Right hindlimb (tissue), 1 donor: ENCODE results near the gene DYNLT1.
"Not testable (repeated sequence)": the region's sequence is repeated elsewhere in the genome, so short reads cannot be mapped to it uniquely, and the experiment has no call there.

Experiments
- DNase-seq: peaks from one replicate; pipeline ENCODE4 v3.0.0-alpha.2; 2018

Gene DYNLT1

DNA sequence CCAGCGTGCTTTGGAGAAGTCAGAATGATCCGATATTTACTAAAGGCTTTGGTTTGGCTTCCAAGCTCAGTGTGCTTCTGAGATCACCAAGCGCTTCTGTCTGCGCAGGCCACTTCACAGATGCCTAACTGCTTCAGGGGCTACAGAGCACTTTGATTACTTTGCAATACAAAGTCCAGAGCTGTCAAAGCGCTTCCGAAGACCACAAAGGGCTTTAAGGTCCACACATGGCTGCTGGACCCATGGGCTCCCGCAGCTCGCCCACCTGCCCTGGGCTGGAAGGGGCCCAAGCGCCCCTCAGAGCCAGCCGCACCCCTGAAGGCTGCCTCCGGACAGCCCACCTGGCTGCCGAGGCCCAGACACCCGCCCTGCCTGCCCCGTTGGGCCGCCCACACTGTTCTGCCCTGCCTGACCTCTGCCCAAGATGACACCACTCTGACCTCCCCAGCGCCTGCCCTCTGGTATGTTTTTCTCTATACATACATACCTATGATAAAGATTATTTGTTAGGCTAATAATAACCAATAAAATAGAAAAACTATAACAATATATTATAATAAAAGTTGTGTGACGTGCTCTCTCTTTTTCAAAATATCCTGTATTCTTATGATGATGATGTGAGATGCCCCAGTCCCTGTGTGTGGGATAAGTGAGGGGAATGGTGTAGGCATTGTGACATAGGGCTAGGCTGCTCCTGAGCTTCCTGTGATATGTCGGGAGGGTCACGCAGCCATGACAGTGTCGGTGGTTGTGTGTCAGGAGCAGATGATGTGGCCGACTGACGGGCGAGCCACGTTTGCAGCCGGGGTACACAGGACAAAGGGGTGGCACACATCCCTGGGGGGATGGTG lies 22.6 kb downstream of the DYNLT1 start:
- DNase-seq, result no peak

DNA sequence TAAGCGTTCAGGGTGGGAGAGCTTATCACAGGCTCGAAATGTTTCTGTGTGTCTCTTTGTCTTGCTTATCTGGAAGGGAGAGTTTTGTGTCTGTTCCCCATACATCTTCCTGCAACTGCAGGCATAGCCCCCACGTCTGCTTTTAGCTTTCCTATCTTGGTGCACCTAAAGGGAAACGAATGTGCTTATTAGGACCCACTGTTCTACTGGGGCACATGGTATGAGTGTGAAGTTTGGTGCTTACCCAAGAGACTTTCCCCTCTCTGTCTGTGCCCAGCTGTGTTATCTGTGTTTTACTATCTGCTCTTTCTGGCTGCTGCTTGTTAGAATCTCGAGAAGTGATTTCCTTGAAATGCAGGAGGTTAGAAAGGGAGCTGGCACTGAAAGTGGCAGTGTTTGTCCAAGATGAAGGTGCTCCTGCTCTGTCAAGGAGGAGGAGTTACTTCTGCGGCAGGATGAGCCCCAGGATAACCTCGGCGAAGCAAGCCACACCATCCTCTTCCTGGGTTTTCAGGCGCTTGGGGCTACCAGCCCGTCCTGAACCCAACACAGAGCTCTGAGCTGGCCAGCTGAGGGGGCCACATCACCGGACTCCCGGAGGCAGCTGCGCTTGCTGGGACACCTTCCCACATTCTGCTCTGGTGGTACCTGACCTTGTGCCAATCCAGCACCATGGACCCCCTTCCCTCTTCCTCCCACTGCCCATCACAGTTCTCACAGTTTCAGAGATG lies 23.4 kb downstream of the DYNLT1 start:
- DNase-seq, result no peak

DNA sequence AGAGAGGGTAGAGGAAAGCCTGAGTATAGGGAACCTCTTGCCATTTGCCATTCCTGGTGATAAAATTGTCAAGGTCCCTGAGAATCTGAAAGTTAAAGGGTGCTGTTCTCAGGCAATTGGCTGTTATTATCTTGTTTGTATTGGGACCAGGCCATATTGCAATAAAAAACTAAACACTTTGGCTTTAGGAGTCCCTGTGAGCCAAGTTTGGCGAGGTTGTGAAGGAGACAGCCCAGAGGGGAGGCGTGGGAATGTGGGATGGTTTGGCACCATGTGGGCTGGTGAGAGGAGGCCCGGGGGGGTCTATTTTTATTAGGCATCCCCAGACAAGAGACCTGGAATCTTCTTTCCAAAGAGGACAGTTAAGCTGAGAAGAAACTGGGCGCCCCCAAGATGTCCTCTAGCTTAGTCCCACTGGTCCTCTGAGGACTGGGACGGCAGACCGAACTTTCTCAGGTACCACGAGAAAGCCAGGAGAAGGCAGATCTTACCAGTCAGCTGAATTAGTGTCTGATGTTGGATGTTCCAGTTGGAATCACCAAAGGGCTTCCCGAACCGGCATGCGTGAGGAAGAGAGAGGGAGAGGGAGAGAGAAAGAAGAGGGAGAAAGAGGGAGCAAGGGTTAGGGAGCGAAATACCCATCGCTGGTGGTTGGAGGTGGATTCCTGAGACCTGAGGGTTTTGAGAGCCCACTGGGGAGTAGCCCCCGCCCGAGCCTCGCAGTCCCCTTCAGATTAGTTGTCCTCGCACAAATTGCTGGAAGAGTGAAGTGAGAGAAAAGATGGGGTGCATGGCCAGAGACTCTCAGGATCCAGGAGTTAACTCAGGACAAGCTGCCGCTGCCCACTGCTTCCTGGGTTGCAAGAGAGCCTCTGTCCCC lies 24.4 kb downstream of the DYNLT1 start:
- no peak for DNase-seq

DNA sequence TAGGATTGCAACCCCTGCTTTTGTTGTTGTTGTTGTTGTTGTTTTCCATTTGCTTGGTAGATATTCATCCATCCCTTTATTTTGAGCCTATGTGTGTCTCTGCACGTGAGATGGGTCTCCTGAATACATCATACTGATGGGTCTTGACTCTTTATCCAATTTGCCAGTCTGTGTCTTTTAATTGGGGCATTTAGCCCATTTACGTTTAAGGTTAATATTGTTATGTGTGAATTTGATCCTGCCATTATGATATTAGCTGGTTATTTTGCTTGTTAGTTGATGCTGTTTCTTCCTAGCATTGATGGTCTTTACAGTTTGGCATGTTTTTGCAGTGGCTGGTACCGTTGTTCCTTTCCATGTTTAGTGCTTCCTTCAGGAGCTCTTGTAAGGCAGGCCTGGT lies 26.3 kb downstream of the DYNLT1 start:
- DNase-seq, result not testable (repeated sequence)

DNA sequence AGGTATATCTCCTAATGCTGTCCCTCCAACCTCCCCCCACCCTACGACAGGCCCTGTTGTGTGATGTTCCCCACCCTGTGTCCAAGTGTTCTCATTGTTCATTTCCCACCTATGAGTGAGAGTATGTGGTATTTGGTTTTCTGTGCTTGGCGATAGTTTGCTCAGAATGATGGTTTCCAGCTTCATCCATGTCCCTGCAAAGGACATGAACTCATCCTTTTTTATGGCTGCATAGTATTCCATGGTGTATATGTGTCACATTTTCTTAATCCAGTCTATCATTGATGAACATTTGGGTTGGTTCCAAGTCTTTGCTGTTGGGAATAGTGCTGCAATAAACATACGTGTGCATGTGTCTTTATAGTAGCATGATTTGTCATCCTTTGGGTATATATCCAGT lies 29.9 kb downstream of the DYNLT1 start:
- DNase-seq, result not testable (repeated sequence)

DNA sequence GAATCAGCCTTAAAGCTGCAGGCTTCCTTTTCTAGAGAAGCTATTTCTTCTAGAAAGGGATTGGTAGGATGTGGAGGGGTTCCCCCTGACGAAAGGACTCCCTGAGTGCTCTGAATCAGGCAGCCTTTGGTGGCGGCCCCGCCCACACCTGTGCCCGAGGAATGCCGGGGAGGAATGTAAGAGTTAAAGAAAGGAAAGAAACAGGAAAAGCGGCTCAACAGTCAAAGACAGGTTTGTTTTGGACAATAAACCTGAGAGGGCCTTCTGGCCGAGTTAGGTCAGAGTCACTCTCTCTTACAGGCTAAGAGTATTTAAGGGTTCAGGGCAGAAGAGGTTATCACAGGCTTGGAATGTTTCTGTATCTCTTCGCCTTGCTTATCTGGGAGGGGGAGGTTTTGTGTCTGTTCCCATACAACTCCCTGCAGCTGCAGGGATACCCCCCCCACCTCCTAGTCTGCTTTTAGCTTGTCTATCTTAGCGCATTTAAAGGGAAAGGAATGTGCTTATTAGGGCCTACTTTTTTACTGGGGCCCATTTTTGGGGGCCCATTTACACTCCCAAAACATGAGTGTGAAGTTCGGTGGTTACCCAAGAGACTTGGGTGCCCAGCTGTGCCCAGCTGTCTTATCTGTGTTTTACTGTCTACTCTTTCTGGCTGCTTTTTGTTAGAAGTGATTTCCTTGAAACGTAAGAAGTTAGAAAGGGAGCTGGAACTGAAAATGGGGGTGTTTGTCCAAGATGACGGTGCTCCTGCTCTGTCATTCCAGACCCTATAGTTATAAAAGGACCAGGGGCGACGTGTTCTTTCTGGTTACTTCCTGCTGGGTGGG lies 32.8 kb downstream of the DYNLT1 start:
- no peak for DNase-seq

DNA sequence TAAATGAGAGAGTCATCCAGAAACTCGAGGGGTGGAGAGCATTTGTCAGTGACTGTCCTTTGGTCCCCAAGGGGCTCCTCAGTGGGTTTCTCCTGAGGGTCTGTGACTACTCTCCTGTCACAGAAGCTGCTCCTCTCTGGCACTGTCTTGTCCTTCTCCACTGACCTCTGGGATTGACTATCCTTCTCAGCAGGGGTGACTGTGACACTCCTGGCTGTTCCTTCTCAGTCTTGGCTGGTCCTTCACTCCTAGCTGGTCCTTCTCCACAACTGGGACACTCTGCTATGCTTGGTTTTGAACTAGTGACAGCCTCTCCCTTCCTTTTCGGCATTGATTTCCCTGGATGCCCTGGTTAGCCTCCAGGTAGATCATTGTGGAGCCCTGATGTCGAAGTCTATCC lies 33.5 kb downstream of the DYNLT1 start:
- no peak for DNase-seq

DNA sequence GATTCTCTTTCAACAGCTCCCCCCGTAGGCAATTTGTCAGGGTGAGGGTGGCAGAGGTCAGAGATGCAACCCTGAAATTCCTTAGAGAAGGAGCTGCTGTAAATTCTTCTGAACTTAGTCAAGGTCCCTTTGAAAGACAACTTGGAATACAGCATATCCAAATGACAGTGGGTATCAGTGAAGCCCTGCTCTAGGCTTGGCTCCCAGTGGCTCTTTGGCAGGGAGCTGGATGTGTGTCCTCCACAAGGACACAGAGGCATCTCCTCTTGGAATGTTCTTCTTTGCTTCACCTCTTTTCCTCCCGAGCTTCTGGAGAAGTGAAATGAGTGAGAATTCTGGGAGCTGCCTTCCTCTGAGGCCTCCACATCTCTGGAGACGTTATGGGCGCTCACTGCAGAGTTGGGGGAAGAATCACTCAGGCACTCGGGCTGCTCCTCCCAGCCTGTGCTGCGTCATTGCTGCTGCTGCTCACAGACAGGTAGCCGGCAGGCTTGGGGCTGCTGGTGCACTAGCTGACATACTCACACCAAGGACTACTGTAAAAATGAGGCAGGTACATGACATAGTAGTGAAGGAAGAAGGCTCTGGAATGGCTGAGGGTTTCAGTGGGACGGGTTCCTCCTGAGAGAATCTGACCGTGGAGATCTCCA lies 34.1 kb downstream of the DYNLT1 start:
- DNase-seq, result no peak

DNA sequence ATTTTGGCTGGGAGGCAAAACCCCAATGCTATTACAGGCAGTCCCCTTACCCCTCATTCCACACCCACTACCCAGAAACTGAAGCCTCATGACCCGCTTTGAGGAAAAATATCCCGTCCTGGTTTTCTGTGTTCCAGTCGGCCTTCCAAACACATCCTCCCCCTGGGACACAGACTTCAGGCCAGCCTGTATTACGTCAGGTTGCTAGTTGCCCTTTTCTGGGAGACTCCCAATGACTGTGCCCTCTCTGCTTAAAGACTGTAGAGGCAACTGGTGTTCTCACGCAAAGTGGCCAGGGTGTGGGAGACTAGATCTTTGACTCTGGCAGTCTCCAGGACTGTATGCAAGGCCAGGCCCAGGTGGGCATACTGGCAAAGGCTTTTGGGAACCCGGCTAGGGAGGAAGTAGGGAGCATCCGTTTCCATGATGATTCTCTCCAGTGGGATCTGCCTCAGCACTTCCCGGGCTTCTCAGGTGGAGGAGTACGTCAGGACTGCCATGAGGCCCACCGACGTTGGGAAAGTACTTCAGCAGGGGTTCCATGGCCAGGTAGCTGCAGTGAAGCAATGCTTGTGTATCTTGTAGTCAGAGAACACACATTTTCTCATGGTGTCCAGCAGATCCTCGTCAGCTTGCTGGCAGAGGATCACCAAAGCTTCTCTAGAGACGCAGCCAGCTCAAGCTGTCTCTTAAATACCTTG lies 34.9 kb downstream of the DYNLT1 start:
- no peak for DNase-seq

DNA sequence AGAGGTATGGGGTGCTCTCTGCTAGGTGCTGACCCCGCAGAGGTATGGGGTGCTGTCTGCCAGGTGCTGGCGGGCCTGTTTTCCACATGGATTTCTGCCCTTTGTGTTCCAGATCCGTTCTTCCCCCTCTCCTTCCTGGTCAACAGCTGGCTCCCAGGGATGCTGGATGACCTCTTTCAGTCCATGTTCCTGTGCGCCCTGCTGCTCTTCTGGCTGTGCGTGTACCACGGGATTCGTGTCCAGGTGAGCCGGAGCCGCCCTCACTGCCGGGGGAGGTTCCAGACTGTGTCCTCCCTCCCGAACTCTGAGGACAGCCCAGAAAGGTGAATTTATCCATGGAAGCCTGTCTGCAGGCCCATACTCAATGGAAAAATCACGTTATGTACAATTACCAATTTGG lies 36.3 kb downstream of the DYNLT1 start:
- DNase-seq, result no peak

DNA sequence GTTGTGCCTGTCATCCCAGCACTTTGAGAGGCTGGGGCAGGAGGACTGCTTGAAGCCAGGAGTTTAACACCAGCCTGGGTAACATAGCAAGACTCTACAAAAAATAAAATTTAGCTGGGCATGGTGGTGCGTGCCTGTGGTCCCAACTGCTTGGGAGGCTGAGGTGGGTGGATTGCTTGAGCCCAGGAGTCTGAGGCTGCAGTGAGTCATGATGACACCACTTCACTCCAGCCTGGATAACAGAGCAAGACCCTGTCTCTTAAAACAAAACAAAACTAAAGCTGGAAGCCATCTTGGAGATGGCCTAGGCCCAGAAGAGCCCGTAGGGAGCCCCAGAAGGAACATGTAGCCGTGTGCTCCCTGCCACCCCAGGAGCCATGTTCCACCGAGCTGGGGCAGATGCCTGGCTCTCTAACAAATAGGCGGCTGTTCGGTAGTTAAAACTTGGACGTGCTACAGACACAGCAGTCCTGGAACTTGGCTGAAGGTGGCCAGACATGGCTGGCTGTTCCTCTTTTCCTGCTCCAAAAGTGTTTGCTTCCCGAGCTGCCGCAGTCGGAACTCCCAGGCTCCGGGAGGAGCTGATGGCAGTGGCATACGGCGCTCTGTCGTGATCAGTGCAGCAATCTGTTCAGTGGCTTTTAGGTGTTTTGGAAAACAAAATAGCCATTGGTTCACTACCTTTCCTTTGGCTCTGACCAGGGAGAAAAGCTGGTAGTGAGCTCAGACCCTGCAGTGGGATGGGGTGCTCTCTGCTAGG lies 37.0 kb downstream of the DYNLT1 start:
- DNase-seq, result no peak

DNA sequence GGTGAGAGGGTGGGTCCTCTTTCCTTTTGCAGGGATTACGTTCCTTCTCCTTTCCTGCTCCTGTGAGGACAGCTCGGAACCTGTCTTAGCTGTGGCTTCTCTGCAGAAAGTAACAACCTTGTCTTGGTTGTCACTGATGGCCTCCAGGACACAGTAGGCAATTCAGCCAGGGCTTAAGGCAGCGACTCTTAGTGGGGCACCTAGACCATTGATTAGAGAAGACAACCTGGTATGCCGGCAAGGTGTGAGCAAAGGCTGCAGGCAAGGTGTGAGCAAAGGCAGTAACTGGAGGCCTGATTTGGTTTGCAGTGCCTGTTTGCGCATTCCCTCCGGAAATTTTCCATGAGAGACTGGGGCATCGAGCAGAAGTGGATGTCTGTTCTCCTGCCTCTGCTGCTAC lies 37.6 kb downstream of the DYNLT1 start:
- no peak for DNase-seq

DNA sequence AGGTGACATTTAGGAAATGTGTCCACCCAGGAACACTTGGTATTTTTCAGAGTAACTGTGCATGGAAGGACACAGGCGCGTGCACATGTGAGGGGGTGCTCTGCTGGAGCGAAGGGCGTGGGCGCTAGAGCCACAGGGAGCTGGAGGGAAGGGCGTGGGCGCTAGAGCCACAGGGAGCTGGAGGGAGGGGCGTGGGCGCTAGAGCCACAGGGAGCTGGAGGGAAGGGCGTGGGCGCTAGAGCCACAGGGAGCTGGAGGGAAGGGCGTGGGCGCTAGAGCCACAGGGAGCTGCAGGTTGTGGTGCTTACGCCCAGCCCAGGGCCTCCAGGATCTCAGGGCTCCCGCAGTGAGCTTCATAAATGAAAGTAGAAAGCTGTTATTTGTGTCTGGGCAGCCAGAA lies 38.5 kb downstream of the DYNLT1 start:
- not testable (repeated sequence) for DNase-seq

DNA sequence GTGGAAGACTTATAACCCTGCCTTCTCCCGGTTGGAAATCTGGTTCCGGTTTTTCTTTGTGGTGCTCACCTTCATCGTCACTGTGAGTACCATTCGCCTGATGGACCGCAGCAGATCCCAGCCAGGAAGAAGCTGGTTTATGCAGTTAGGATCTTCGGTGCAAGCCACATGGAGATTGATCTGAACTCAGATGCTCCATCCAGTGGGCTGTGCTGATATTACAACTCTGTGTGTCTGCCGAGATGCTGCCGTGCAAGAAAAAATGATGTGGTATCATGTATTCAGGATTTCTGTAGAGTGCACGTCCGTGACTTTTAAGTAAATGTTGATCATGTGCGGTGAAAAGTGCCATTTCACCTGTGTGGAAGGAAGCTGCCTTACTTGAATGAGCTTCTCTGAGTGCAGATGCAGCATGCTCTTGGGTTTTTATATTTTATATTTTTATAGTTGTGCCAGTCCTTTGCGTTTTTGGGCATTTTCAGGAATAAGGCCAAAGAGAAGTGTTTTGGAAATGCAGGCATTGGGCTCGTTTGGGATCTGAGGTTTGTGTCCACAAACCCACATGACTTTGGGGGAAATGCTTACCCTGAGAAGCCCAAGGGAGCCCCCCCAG lies 39.2 kb downstream of the DYNLT1 start:
- DNase-seq, result peak; percentile 73

DNA sequence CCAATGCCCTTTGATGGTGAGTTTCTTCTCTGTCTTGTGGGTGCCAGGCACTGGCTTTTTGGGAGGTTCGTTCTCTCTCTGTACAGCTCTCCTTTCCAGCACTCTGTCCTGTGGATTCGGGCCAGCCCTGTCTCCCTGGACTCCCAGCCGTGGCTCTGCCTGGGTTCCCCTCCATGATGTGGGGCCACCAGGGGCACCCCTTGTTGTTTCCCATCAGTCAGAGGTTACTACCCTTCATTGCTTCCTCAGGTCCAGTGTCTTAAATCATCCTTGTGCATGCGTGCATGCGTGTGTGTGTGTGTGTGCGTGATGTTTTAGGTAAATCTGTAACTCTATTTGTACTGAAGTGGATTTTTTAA lies 40.5 kb downstream of the DYNLT1 start:
- DNase-seq, result no peak

DNA sequence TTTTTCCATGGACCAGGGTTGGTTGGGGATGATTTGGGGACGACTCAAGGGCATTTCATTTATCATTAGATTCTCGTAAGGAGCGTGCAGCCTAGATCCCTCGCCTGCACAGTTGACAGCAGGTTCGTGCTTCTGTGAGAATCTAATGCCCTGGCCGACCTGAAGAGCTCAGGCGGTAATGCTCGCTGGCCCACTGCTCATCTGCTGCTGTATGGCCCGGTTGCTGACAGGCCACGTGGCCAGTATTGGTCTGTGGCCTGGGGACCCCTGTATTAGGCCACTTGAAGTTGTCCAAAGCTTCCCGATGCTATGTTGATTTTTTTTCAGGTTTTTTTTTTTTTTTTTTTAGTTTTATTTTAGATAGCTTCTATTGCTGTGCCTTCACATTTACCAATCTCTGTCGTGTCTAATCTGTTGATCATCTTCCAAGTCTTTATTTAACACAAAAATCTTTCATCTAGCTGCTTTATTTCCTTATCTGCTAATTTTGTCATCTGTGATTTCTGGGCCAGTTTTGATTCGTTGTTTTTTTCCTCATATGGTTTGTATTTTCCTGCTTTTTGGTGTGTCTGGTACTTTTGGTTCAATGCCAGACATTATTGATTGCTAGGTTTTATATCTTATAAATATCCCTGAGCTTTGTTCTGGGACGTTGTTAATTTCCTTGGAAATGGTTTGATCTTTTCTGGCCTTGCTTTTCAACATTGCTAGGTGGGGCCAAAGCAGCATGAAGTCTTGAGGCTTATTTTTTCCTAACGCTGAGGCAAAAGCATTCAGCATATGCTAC lies 41.1 kb downstream of the DYNLT1 start:
- no peak for DNase-seq

DNA sequence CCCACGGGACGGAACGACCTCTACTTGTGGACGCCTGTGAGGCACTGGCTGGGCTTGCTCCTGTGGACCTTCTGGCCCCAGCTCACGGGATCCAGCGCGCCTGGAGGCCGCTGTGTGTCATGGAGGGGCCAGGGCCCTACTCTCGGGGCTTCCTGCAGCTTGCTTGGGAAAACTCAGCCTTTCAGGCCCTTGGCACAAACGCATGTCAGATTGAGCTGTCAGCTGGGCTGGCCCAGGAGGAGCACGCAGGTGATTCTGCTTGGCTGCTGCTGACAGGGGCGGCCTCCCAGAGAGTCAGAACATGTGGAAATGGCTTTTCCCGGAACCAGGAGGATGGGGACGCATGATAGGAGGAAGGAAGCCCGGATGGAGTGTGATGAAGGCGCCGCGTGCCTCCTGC lies 44.9 kb downstream of the DYNLT1 start:
- no peak for DNase-seq

DNA sequence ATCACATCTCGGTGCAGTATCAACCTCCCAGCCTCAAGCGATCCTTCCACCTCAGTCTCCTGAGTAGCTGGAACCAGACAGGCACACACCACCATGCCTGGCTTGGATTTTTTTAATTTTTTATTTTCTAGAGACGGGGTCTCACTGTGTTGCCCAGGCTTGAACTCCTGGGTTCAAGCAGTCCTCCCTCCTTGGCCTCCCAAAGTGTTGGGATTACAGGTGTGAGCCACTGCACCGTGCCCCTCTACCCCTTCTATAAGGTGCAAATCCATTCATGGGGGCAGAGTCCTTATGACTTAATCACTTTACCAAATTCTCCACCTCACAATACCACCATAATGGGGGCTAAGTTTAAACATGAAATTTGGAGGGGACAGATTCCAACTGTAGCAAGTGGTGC lies 47.0 kb downstream of the DYNLT1 start:
- no peak for DNase-seq

DNA sequence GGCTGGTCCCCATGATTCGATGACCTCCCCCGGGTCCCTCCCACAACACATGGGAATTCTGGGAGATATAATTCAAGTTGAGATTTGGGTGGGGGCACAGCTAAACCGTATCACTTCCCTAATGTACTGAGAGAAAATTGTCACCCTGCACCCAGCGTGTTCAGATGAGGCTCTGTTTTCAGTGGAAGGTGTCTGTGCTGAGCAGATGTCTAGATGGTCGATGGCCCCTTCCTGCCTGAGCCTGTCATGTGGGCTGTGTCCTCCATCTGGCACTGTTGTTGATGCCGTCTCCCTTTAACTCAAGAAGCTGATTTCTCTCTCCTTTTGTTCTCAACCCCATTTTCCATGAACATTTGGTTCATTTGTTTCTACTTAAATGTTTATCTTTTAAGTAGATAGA lies 47.7 kb downstream of the DYNLT1 start:
- no peak for DNase-seq
